SH-SY5Y (cell line): ENCODE results near the gene ARL4A.

Experiments
- GATA2 ChIP-seq: IDR thresholded peaks from 2 replicates; pipeline ENCODE4 v1.6.1; 2011; ENCODE audit warnings: mild to moderate bottlenecking, low read depth, low read length
- GATA3 ChIP-seq: IDR thresholded peaks from 2 replicates; pipeline ENCODE4 v1.6.1; 2011; ENCODE audit warnings: low read depth, mild to moderate bottlenecking, low read length, moderate library complexity

GRCh38 chr7:12706900-12707536 is 19.6 kb downstream of the ARL4A start:
- no peak for TF ChIP-seq GATA2
- TF ChIP-seq GATA3, result no peak
